NCI-H82 treated with DMSO at 0.1 percent for 48 hours (cell line): Measurements from ENCODE around the gene TSPY2.
"Not testable (repeated sequence)": the region's sequence is repeated elsewhere in the genome, so short reads cannot be mapped to it uniquely, and the experiment has no call there.

Experiments
- DNase-seq: peaks from one replicate; lab custom pipeline; 2025; ENCODE audit not compliant: unreplicated experiment; lab: John Stamatoyannopoulos, UW

TSPY2 gene, protein sequence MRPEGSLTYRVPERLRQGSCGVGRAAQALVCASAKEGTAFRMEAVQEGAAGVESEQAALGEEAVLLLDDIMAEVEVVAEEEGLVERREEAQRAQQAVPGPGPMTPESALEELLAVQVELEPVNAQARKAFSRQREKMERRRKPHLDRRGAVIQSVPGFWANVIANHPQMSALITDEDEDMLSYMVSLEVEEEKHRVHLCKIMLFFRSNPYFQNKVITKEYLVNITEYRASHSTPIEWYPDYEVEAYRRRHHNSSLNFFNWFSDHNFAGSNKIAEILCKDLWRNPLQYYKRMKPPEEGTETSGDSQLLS

DNA sequence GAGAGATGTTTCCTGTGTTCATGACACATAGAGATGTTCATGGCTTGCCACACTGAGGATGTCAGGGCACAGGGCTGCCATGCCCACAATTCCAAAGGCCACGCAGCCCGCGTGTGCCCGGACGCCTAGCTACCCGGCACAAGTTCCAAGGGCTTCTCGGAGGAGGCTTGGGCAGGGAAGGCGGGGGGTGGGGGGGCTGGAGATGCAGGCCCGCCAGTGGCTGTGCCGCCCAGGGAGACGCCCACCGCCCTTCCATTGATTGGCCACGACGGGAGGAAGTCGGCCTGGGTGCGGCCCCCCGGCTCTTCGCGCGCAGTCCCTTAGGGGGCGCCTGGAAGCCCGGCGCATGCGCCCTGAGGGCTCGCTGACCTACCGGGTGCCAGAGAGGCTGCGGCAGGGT lies at the start of gene TSPY2:
Gene TSPY2, plus strand, starts transcription at position 301 of the 400 bp plus-strand sequence. Its CDS starts 46 bp downstream, at position 347.
- not testable (repeated sequence) for DNase-seq

GRCh38 chrY:6209565-6209964 lies 36.5 kb upstream of the TSPY2 start:
- DNase-seq = not testable (repeated sequence)

GRCh38 chrY:6217045-6217444 lies 29.0 kb upstream of the TSPY2 start:
- DNase-seq = not testable (repeated sequence)

GRCh38 chrY:6269839-6270238 lies 23.8 kb downstream of the TSPY2 start:
- DNase-seq = not testable (repeated sequence)
